Aortic smooth muscle cell (primary cell): ENCODE data around the gene C5orf46. TPM values are rescaled to one million over a fixed set of nuclear protein-coding genes. Genes with fewer than 3 reads are reported as not detected.

Source experiments
- total RNA-seq: library from RNA; depleted of rRNA; stranded (reverse); fragments of >200 nt; gene quantifications from 2 replicates; pipeline ENCODE4 v1.2.3, GENCODE V29; 2014

The C5orf46 gene
- total RNA-seq: 0.66 and 1.1 TPM in 2 replicates

DNA sequence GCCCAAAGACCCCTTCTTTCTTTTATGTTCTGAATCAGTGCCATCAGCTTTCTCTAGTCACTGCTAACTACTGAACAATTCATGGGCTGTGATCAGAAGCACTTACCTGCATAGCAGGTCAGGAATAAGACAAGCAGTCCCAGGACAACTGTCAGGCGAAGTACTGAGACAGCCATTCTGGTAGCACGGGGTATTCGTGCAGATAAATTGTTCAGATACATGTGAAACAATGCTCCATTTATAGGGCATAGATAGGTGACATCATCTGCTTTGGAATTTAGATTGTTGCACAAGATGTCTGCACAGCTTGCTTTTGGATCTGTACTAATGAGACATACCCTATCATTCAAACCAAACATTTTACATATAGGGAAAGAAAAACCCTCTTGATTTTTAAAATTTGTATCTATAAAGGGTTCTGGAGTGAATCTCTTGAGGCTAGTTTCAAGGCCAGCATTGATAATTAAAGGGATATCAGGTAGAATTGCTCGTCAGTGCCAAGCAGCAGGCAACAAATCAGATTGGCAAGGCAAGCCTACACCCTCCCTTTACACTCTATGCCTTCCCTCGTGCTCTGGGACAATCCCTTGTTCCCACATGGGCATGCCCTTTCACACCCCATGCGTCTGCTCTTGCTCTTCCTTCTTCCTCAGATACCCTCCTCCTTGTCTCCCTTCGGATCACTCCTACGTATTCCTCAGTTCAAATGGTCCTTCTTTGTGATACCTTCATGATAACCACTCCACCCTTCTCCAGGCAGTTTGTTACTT, at the start of gene C5orf46:
C5orf46 (minus strand) TSS at position 213 of the 770 bp plus-strand sequence; CDS start at position 176, 37 bp downstream.

DNA sequence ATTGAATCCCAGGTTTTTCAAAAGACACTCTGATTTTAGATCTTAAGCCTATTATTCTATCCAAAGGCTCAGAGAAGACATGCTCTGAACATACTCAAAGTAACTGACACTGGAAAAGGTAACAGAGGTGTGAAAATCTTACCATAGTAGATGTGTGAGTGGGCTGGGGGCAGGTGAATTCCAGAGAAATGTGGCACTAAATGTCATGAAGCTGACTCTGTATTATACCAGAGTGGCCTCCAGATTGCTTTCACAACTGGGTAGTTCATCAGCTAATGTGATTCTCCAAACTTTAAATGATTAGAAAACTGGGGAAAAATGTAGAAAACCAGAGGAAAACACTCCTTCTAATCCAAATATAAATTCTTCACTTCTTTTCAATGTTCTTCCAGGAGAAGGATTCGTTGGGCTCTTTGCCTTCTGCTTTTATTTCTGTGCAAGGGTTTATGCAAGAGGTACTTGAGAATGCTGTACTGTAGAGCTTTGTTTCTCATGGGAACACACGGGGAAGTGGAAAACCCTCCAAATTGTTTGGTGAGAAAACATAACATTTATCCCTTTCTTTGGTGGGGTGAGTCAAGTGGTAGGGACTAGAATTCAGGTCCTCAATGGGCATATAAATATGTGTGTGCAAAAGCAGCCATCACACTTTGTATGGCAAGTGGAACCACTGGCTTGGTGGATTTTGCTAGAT, 28.1 kb downstream of the C5orf46 start, which contains the start of gene SCGB3A2:
SCGB3A2 (plus strand) TSS at position 646 of the 694 bp plus-strand sequence. CDS start 93 bp downstream, outside the sequence.

Other genes with a start within 250 kb of the C5orf46 start
- gene JAKMIP2, start 123.8 kb downstream of the C5orf46 start, total RNA-seq: 0.06 and 0.92 TPM in 2 replicates
- gene SPINK1, start 74.9 kb downstream of the C5orf46 start, total RNA-seq: not detected in 2 replicates
- not detected in 2 replicates for gene SCGB3A2, start 27.8 kb downstream of the C5orf46 start, total RNA-seq
- gene SPINK5, start 157.4 kb upstream of the C5orf46 start, total RNA-seq: 0.13 TPM in 1 of 2 replicates, not detected in the other